HEK293 (cell line): Measurements from ENCODE around the gene HMCN2.

ENCODE experiments used
- CTCF ChIA-PET: fragments of 350-600 bp; formaldehyde crosslinking; extraction: SDS; loops from one replicate; lab custom pipeline; 2021; ENCODE audit warnings: antibody characterized with exemption; lab: Yijun Ruan, JAX
- POLR2A ChIA-PET: fragments of 300-600 bp; formaldehyde crosslinking; extraction: SDS; loops from one replicate; lab custom pipeline; 2020; ENCODE audit warnings: antibody characterized with exemption, inconsistent platforms; lab: Yijun Ruan, JAX
- H3K27ac ChIP-seq: fragments of 200-500 bp; sonication (Bioruptor generic); 2 replicates; pipeline ENCODE4 v1.5.1; 2014; ENCODE audit warnings: low read depth, low read length, control low read depth, inconsistent platforms; ENCODE audit errors: extremely low read depth
- H3K36me3 ChIP-seq, 2 experiments: fragments of 200-500 bp in 1 of 2; sonication (Bioruptor generic) in 1 of 2; 1 replicate in 1 of 2; 2 replicates in 1 of 2; pipeline ENCODE4 v1.5.1; 2014 to 2017; ENCODE audit warnings: inconsistent platforms in 2 of 2, low read length in 2 of 2; ENCODE audit not compliant: control insufficient read depth in 2 of 2, insufficient read depth in 1 of 2
- H3K4me1 ChIP-seq: fragments of 200-500 bp; sonication (Bioruptor generic); 2 replicates; pipeline ENCODE4 v1.5.1; 2014; ENCODE audit warnings: mild to moderate bottlenecking, low read length, inconsistent platforms; ENCODE audit not compliant: control insufficient read depth, insufficient read depth
- H3K4me3 ChIP-seq: 2 replicates; pipeline ENCODE4 v1.5.1; 2011; ENCODE audit warnings: low read depth, mild to moderate bottlenecking, control low read depth, low read length, moderate library complexity
- H3K9me3 ChIP-seq: fragments of 200-500 bp; sonication (Bioruptor generic); 2 replicates; pipeline ENCODE4 v1.5.1; 2014; ENCODE audit warnings: low read depth, low read length, inconsistent platforms; ENCODE audit not compliant: control insufficient read depth, insufficient read depth
- GLIS2 ChIP-seq: fragments of 450-650 bp; formaldehyde crosslinking; IDR thresholded peaks from 2 replicates; pipeline ENCODE4 v1.5.1; 2016; ENCODE audit warnings: missing biosample characterization, missing genetic modification characterization
- KLF17 ChIP-seq: fragments of 450-650 bp; formaldehyde crosslinking; IDR thresholded peaks from 2 replicates; pipeline ENCODE4 v1.5.1; 2016; ENCODE audit warnings: missing biosample characterization, missing genetic modification characterization
- KLF8 ChIP-seq: fragments of 450-650 bp; formaldehyde crosslinking; IDR thresholded peaks from 2 replicates; pipeline ENCODE4 v1.5.1; 2016; ENCODE audit warnings: missing biosample characterization, missing genetic modification characterization
- PATZ1 ChIP-seq: fragments of 450-650 bp; formaldehyde crosslinking; IDR thresholded peaks from 2 replicates; pipeline ENCODE4 v1.5.1; 2016; ENCODE audit warnings: missing biosample characterization, missing genetic modification characterization
- PRDM10 ChIP-seq: fragments of 450-650 bp; formaldehyde crosslinking; IDR thresholded peaks from 2 replicates; pipeline ENCODE4 v1.5.1; 2016; ENCODE audit warnings: missing biosample characterization, missing genetic modification characterization
- SCRT2 ChIP-seq: fragments of 450-650 bp; formaldehyde crosslinking; IDR thresholded peaks from 2 replicates; pipeline ENCODE4 v1.5.1; 2016; ENCODE audit warnings: missing biosample characterization, missing genetic modification characterization
- SP7 ChIP-seq: fragments of 450-650 bp; formaldehyde crosslinking; IDR thresholded peaks from 2 replicates; pipeline ENCODE4 v1.5.1; 2016; ENCODE audit warnings: missing biosample characterization, missing genetic modification characterization
- ZBTB1 ChIP-seq: fragments of 450-650 bp; formaldehyde crosslinking; IDR thresholded peaks from 2 replicates; pipeline ENCODE4 v1.5.1; 2016; ENCODE audit warnings: missing biosample characterization, missing genetic modification characterization
- ZBTB10 ChIP-seq: fragments of 450-650 bp; formaldehyde crosslinking; IDR thresholded peaks from 2 replicates; pipeline ENCODE4 v1.5.1; 2016; ENCODE audit warnings: missing biosample characterization, missing genetic modification characterization
- ZBTB44 ChIP-seq: fragments of 450-650 bp; IDR thresholded peaks from 2 replicates; pipeline ENCODE4 v1.5.1; 2018; ENCODE audit warnings: missing biosample characterization, mild to moderate bottlenecking, missing genetic modification characterization
- ZEB2 ChIP-seq: fragments of 450-650 bp; formaldehyde crosslinking; IDR thresholded peaks from 2 replicates; pipeline ENCODE4 v1.5.1; 2016; ENCODE audit warnings: missing biosample characterization, missing genetic modification characterization
- ZFHX2 ChIP-seq: fragments of 450-650 bp; formaldehyde crosslinking; conservative IDR thresholded peaks from 2 replicates; pipeline ENCODE4 v1.5.1; 2016; ENCODE audit warnings: missing biosample characterization, missing genetic modification characterization
- ZIC2 ChIP-seq: fragments of 450-650 bp; formaldehyde crosslinking; IDR thresholded peaks from 2 replicates; pipeline ENCODE4 v1.5.1; 2016; ENCODE audit warnings: missing biosample characterization, missing genetic modification characterization
- ZNF341 ChIP-seq: fragments of 450-650 bp; formaldehyde crosslinking; IDR thresholded peaks from 2 replicates; pipeline ENCODE4; 2016; ENCODE audit warnings: low read depth, missing biosample characterization, missing genetic modification characterization
- ZNF580 ChIP-seq: fragments of 450-650 bp; formaldehyde crosslinking; IDR thresholded peaks from 2 replicates; pipeline ENCODE4 v1.5.1; 2016; ENCODE audit warnings: missing biosample characterization, missing genetic modification characterization
- ZNF596 ChIP-seq: fragments of 450-650 bp; IDR thresholded peaks from 2 replicates; pipeline ENCODE4 v1.5.0; 2018; ENCODE audit warnings: missing biosample characterization, mild to moderate bottlenecking, missing genetic modification characterization, moderate library complexity
- ZNF600 ChIP-seq: fragments of 450-650 bp; formaldehyde crosslinking; IDR thresholded peaks from 2 replicates; pipeline ENCODE4 v1.5.1; 2016; ENCODE audit warnings: missing biosample characterization, missing genetic modification characterization
- ZNF621 ChIP-seq: fragments of 450-650 bp; formaldehyde crosslinking; IDR thresholded peaks from 2 replicates; pipeline ENCODE4 v1.5.1; 2017; ENCODE audit warnings: missing biosample characterization, missing genetic modification characterization
- ZNF629 ChIP-seq: fragments of 450-650 bp; formaldehyde crosslinking; IDR thresholded peaks from 2 replicates; pipeline ENCODE4 v1.5.1; 2017; ENCODE audit warnings: missing biosample characterization, missing genetic modification characterization
- ZNF704 ChIP-seq: fragments of 450-650 bp; formaldehyde crosslinking; IDR thresholded peaks from 2 replicates; pipeline ENCODE4 v1.5.1; 2016; ENCODE audit warnings: missing biosample characterization, missing genetic modification characterization
- ZSCAN18 ChIP-seq: fragments of 450-650 bp; formaldehyde crosslinking; IDR thresholded peaks from 2 replicates; pipeline ENCODE4 v1.5.1; 2016; ENCODE audit warnings: missing biosample characterization, missing genetic modification characterization

Gene HMCN2

GRCh38 chr9:130327781-130328348, 62.3 kb downstream of the HMCN2 start (continued):
- TF ChIP-seq ZBTB10 (0 out of 2 replicates have a peak, but pooled peaks have one; percentile 28), ZNF580 (tag by site-specific recombination) (no peak), ZNF600 (tag by site-specific recombination) (peak; percentile 72), PATZ1 (tag by site-specific recombination) (peak; percentile 70), ZNF596 (tag by site-specific recombination) (no peak), GLIS2 (tag by site-specific recombination) (peak; percentile 83), ZFHX2 (tag by site-specific recombination) (peak; percentile 96)

GRCh38 chr9:130328349-130328801, 62.8 kb downstream of the HMCN2 start:
- Histone ChIP-seq H3K9me3 (no peaks in the 10 kb centered on the region), H3K36me3 (no peaks in the 10 kb centered on the region), H3K4me3 (no peak overlapping the region), H3K27ac (no peak overlapping the region), H3K4me1 (no peaks in the 10 kb centered on the region)
- ChIA-PET CTCF (interaction anchor here (0.7 to 2.4 kb wide), 2 partner anchors 8 to 449 kb away, joined by 3 to 15 read pairs; no protein-coding TSS in a partner anchor), POLR2A (interaction anchor here (0.6 kb wide), 1 partner anchor 30 kb away, joined by 3 read pairs; no protein-coding TSS in a partner anchor)
- TF ChIP-seq ZNF600 (tag by site-specific recombination) (peak; percentile 28; the same call in 1 of the 2 replicates), ZSCAN18 (no peak), ZNF341 (tag by site-specific recombination) (peak; percentile 62; the same call in 1 of the 2 replicates), ZEB2 (tag by site-specific recombination) (peak; percentile 78), ZIC2 (tag by site-specific recombination) (0 out of 2 replicates have a peak, but pooled peaks have one; percentile 7), ZNF621 (tag by site-specific recombination) (no peak), PRDM10 (tag by site-specific recombination) (peak; percentile 60), KLF8 (0 out of 2 replicates have a peak, but pooled peaks have one; percentile 19), KLF17 (0 out of 2 replicates have a peak, but pooled peaks have one; percentile 16), SP7 (tag by site-specific recombination) (no peak), ZNF629 (tag by site-specific recombination) (peak; percentile 39; the same call in 1 of the 2 replicates), ZNF704 (tag by site-specific recombination) (no peak), SCRT2 (tag by site-specific recombination) (no peak), ZBTB1 (tag by site-specific recombination) (no peak), ZBTB44 (tag by site-specific recombination) (0 out of 2 replicates have a peak, but pooled peaks have one; percentile 10)
